Neural cell (in vitro differentiated cells): ENCODE data around the gene LATS2. TPM values are rescaled to one million over a fixed set of nuclear protein-coding genes. Genes with fewer than 3 reads are reported as not detected.

Experiments
- H2AFZ ChIP-seq: fragments of 200-600, 300-800 bp; sonication (generic), shearing (Covaris generic); 2 replicates; pipeline ENCODE4 v1.6.0; 2014; ENCODE audit warnings: low read depth, mild to moderate bottlenecking, antibody characterized with exemption, low read length, moderate library complexity
- H3F3A ChIP-seq: fragments of 200-600 bp; shearing (Covaris generic); 2 replicates; pipeline ENCODE4 v1.6.1; 2016; ENCODE audit warnings: mild to moderate bottlenecking, moderate library complexity, mixed read lengths, antibody characterized with exemption, low read length; ENCODE audit not compliant: insufficient read depth, poor library complexity, severe bottlenecking
- H3K27ac ChIP-seq: fragments of 200-600, 300-800 bp; sonication (generic), shearing (Covaris generic); 2 replicates; pipeline ENCODE4 v1.5.1; 2014; ENCODE audit warnings: mild to moderate bottlenecking, low read length, moderate library complexity
- H3K27me3 ChIP-seq: fragments of 300-800, 200-600 bp; sonication (generic), shearing (Covaris generic); 2 replicates; pipeline ENCODE4 v1.6.0; 2014; ENCODE audit warnings: mild to moderate bottlenecking, low read depth, low read length, moderate library complexity; ENCODE audit not compliant: insufficient read depth
- H3K36me3 ChIP-seq: fragments of 300-800, 200-600 bp; sonication (generic), shearing (Covaris generic); 2 replicates; pipeline ENCODE4 v1.5.1; 2014; ENCODE audit warnings: mild to moderate bottlenecking, antibody characterized with exemption, low read length, moderate library complexity; ENCODE audit not compliant: insufficient read depth
- H3K4me2 ChIP-seq: fragments of 300-800, 200-600 bp; sonication (generic), shearing (Covaris generic); 2 replicates; pipeline ENCODE4 v1.6.0; 2014; ENCODE audit warnings: mild to moderate bottlenecking, low read length
- H3K4me3 ChIP-seq: fragments of 300-800, 200-600 bp; sonication (generic), shearing (Covaris generic); 2 replicates; pipeline ENCODE4 v1.5.1; 2014; ENCODE audit warnings: mild to moderate bottlenecking, low read length, moderate library complexity
- H3K79me2 ChIP-seq: fragments of 200-600 bp; shearing (Covaris generic); replicated peaks from 2 replicates; pipeline ENCODE4 v1.6.0; 2014; ENCODE audit warnings: mild to moderate bottlenecking, low read length, moderate library complexity; ENCODE audit not compliant: insufficient read depth
- H3K9ac ChIP-seq: fragments of 300-800, 200-600 bp; sonication (generic), shearing (Covaris generic); 2 replicates; pipeline ENCODE4 v1.6.1; 2016; ENCODE audit warnings: mild to moderate bottlenecking, low read length, mixed read lengths
- H3K9me2 ChIP-seq: fragments of 200-600 bp; shearing (Covaris generic); 2 replicates; pipeline ENCODE4 v1.6.1; 2016; ENCODE audit warnings: mild to moderate bottlenecking, low read length, mixed read lengths; ENCODE audit not compliant: insufficient read depth
- H3K9me3 ChIP-seq: fragments of 200-600, 300-800 bp; sonication (generic), shearing (Covaris generic); 2 replicates; pipeline ENCODE4 v1.6.1; 2016; ENCODE audit warnings: mild to moderate bottlenecking, mixed run types, low read length, moderate library complexity, mixed read lengths
- H4K20me1 ChIP-seq: fragments of 200-600 bp; shearing (Covaris generic); 2 replicates; pipeline ENCODE4 v1.6.1; 2016; ENCODE audit warnings: mild to moderate bottlenecking, mixed run types; ENCODE audit not compliant: insufficient read depth
- CTCF ChIP-seq: fragments of 450-650 bp; IDR thresholded peaks from 2 replicates; pipeline ENCODE4 v1.5.1; 2014; ENCODE audit warnings: antibody characterized with exemption, mild to moderate bottlenecking, moderate library complexity; ENCODE audit not compliant: poor library complexity, severe bottlenecking
- EP300 ChIP-seq: fragments of 450-650 bp; conservative IDR thresholded peaks from 2 replicates; pipeline ENCODE4 v1.6.1; 2014; ENCODE audit warnings: antibody characterized with exemption, mild to moderate bottlenecking, moderate library complexity; ENCODE audit not compliant: poor library complexity, severe bottlenecking
- EZH2 ChIP-seq: fragments of 200-600, 300-800 bp; shearing (Covaris generic), sonication (generic); IDR thresholded peaks from 2 replicates; pipeline ENCODE4 v1.6.1; 2014; ENCODE audit warnings: antibody characterized with exemption, low read length, borderline replicate concordance, mild to moderate bottlenecking; ENCODE audit not compliant: insufficient read depth, poor library complexity, severe bottlenecking
- MXI1 ChIP-seq: fragments of 450-650 bp; conservative IDR thresholded peaks from 2 replicates; pipeline ENCODE4 v1.6.1; 2014; ENCODE audit warnings: antibody characterized with exemption, mild to moderate bottlenecking; ENCODE audit not compliant: poor library complexity, severe bottlenecking
- POLR2AphosphoS5 ChIP-seq: IDR thresholded peaks from 2 replicates; pipeline ENCODE4 v1.6.1; 2012
- RAD21 ChIP-seq: fragments of 450-650 bp; conservative IDR thresholded peaks from 2 replicates; pipeline ENCODE4 v1.6.1; 2014; ENCODE audit warnings: antibody characterized with exemption, mild to moderate bottlenecking, moderate library complexity
- REST ChIP-seq: IDR thresholded peaks from 2 replicates; pipeline ENCODE4 v1.6.1; 2012; ENCODE audit warnings: borderline replicate concordance
- SMC3 ChIP-seq: fragments of 450-650 bp; conservative IDR thresholded peaks from 2 replicates; pipeline ENCODE4 v1.6.1; 2014; ENCODE audit warnings: antibody characterized with exemption, mild to moderate bottlenecking, moderate library complexity; ENCODE audit not compliant: poor library complexity
- TAF1 ChIP-seq: IDR thresholded peaks from 2 replicates; pipeline ENCODE4 v1.6.1; 2012; ENCODE audit warnings: low read depth
- polyA plus RNA-seq: library from polyadenylated mRNA; depleted of rRNA; stranded (reverse); fragments of >200 nt; gene quantifications from 2 replicates; pipeline ENCODE4 v1.2.3, GENCODE V29; 2014

The LATS2 gene
- polyA plus RNA-seq, 1 donor from 2014 or later: 2.6 TPM

DNA sequence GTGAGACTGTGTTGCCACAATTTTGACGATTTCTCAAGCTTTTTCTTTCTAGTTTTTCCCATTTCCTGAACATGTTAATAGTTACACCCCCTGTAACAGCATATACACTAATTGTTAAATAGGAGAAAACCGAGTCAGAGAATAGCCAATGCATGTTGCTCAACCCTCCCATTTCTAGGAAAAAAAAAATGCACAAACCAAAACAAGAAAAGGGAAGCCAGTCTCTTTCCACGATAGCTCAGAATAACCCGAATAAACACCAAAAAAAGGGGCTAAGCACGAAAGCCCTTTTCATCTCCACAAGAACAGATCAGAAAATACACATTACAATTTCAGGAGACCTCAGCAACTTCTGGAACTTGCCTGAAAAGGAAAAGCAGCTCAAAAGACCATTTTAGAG is 16.3 kb downstream of the LATS2 start:
- Histone ChIP-seq H3K36me3 (no peaks in the 10 kb centered on the region), H3K9ac (no peak overlapping the region), H3K9me3 (no peaks in the 10 kb centered on the region), H3K9me2 (no peaks in the 10 kb centered on the region), H4K20me1 (no peaks in the 10 kb centered on the region), H3K4me2 (no peak overlapping the region), H3K79me2 (peaks cover 24% of the 10 kb centered on the region), H2AFZ (no peak overlapping the region), H3F3A (no peaks in the 10 kb centered on the region), H3K4me3 (no peak overlapping the region), H3K27me3 (no peaks in the 10 kb centered on the region), H3K27ac (no peak overlapping the region)
- TF ChIP-seq MXI1: no peak
- no peak for TF ChIP-seq TAF1
- TF ChIP-seq REST: no peak
- TF ChIP-seq SMC3: no peak
- TF ChIP-seq EZH2: no peak
- no peak for TF ChIP-seq EP300
- TF ChIP-seq RAD21: no peak
- no peak for TF ChIP-seq POLR2AphosphoS5
- TF ChIP-seq CTCF: no peak

DNA sequence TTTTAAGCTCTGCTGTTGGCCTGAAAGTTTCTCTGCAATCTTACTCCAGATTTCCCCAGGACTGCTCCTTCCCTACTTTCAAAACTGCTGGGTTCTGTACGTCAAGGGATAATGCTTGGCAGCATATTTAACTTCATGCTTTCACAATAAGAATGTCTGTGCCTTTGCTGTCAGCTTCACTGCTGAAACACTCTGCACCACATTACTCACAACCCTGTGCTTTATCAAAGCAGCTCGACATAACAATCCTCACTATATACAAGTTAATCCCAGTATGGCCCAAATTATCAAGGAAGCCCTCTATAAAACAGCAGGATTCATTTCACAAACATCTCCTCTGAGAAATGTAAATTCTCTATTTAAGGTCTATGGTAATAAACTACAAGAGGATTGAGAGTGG is 17.5 kb downstream of the LATS2 start:
- H3K4me2 ChIP-seq: no peak overlapping the region
- H3K79me2 ChIP-seq: peaks cover 24% of the 10 kb centered on the region
- no peak overlapping the region for H3K27ac ChIP-seq
- H3K27me3 ChIP-seq: no peaks in the 10 kb centered on the region
- no peaks in the 10 kb centered on the region for H4K20me1 ChIP-seq
- H3K36me3 ChIP-seq: no peaks in the 10 kb centered on the region
- H3K9ac ChIP-seq: peak overlapping the region; percentile 6
- no peak overlapping the region for H2AFZ ChIP-seq
- no peaks in the 10 kb centered on the region for H3K9me2 ChIP-seq
- TF ChIP-seq EP300: no peak
- TF ChIP-seq CTCF: no peak
- no peak for TF ChIP-seq MXI1
- TF ChIP-seq EZH2: no peak
- TF ChIP-seq POLR2AphosphoS5: no peak
- no peak for TF ChIP-seq RAD21
- TF ChIP-seq SMC3: no peak
- TF ChIP-seq REST: no peak
- no peak for TF ChIP-seq TAF1
- no peaks in the 10 kb centered on the region for H3F3A ChIP-seq
- no peak overlapping the region for H3K4me3 ChIP-seq
- no peaks in the 10 kb centered on the region for H3K9me3 ChIP-seq
